22Rv1 (cell line): Measurements from ENCODE around the gene ARHGEF28.

Source experiments
- CTCF ChIP-seq: fragments of 450-650 bp; IDR thresholded peaks from 2 replicates; pipeline ENCODE4 v1.5.1; 2017; ENCODE audit warnings: mild to moderate bottlenecking
- ZFX ChIP-seq: fragments of 450-650 bp; IDR thresholded peaks from 2 replicates; pipeline ENCODE4 v1.6.1; 2017; ENCODE audit warnings: antibody characterized with exemption, borderline replicate concordance

GRCh38 chr5:73644385-73644963, 18.5 kb downstream of the ARHGEF28 start:
- TF ChIP-seq CTCF (no peak), ZFX (no peak)
